OCI-LY7 (cell line): ENCODE data around the gene IFT22. TPM values are rescaled to one million over a fixed set of nuclear protein-coding genes. Genes with fewer than 3 reads are reported as not detected.

ENCODE experiments used
- Bru-seq: library from RNA; stranded (reverse); fragments of 400-500 nt; gene quantifications from one replicate; lab custom pipeline; 2021; lab: Mats Ljungman, UMichigan
- BruChase-seq, 2 experiments: library from RNA; stranded (reverse); fragments of 400-500 nt; gene quantifications; one replicate each; lab custom pipeline; 2021; lab: Mats Ljungman, UMichigan
- BruUV-seq: library from RNA; stranded (reverse); fragments of 400-500 nt; replicated peaks from 2 replicates; lab custom pipeline; 2021; lab: Mats Ljungman, UMichigan
- CTCF ChIA-PET: fragments of 300-600 bp; sonication (Branson Sonifier 250); formaldehyde crosslinking; loops from one replicate; lab custom pipeline; 2022; ENCODE audit warnings: antibody characterized with exemption; ENCODE audit not compliant: unreplicated experiment; lab: Charles Lee
- POLR2A ChIA-PET: fragments of 300-600 bp; sonication (Branson Sonifier 250); formaldehyde crosslinking; loops from one replicate; lab custom pipeline; 2022; ENCODE audit warnings: antibody characterized with exemption; lab: Charles Lee
- DNase-seq: peaks from one replicate; pipeline ENCODE4 v3.0.0-alpha.2; 2015; ENCODE audit warnings: low spot score
- H2AFZ ChIP-seq: fragments of 200-600 bp; sonication (generic), shearing (Covaris generic); 2 replicates; pipeline ENCODE4 v1.6.1; 2014; ENCODE audit warnings: mild to moderate bottlenecking, antibody characterized with exemption, low read length, moderate library complexity
- H3K27ac ChIP-seq: fragments of 200-600 bp; sonication (generic); 2 replicates; pipeline ENCODE4 v1.5.1; 2014; ENCODE audit warnings: mixed run types, low read depth, mild to moderate bottlenecking, moderate library complexity, low read length, inconsistent platforms; ENCODE audit not compliant: poor library complexity, severe bottlenecking
- H3K36me3 ChIP-seq: fragments of 200-600 bp; sonication (generic); 2 replicates; pipeline ENCODE4 v1.6.1; 2014; ENCODE audit warnings: mild to moderate bottlenecking, antibody characterized with exemption, low read length, moderate library complexity, mixed read lengths; ENCODE audit not compliant: insufficient read depth
- H3K4me1 ChIP-seq: fragments of 200-600 bp; sonication (generic); 2 replicates; pipeline ENCODE4 v1.5.1; 2014; ENCODE audit warnings: mild to moderate bottlenecking, low read length; ENCODE audit not compliant: insufficient read depth, poor library complexity, severe bottlenecking
- H3K4me2 ChIP-seq: fragments of 200-600 bp; sonication (generic); 2 replicates; pipeline ENCODE4 v1.6.1; 2014; ENCODE audit warnings: mild to moderate bottlenecking, low read length
- H3K4me3 ChIP-seq: fragments of 200-600 bp; sonication (generic); 2 replicates; pipeline ENCODE4 v1.5.1; 2014; ENCODE audit warnings: mild to moderate bottlenecking, low read depth, low read length; ENCODE audit not compliant: poor library complexity, severe bottlenecking
- H3K79me2 ChIP-seq: fragments of 200-600 bp; sonication (generic); 2 replicates; pipeline ENCODE4 v1.6.1; 2016; ENCODE audit warnings: low read depth, mild to moderate bottlenecking, low read length, moderate library complexity, mixed read lengths; ENCODE audit not compliant: insufficient read depth
- H3K9me2 ChIP-seq: fragments of 200-600 bp; sonication (generic); 2 replicates; pipeline ENCODE4 v1.6.1; 2016; ENCODE audit warnings: mild to moderate bottlenecking, low read length, mixed read lengths; ENCODE audit not compliant: insufficient read depth
- H3K9me3 ChIP-seq: fragments of 200-600 bp; sonication (generic); 2 replicates; pipeline ENCODE4 v1.6.1; 2014; ENCODE audit warnings: mild to moderate bottlenecking, mixed run types, low read length, mixed read lengths
- H4K20me1 ChIP-seq: fragments of 200-600 bp; sonication (generic); 2 replicates; pipeline ENCODE4 v1.6.1; 2014; ENCODE audit warnings: mild to moderate bottlenecking, antibody characterized with exemption, low read length, moderate library complexity, mixed read lengths; ENCODE audit not compliant: insufficient read depth
- CTCF ChIP-seq: fragments of 200-600 bp; sonication (generic); conservative IDR thresholded peaks from 2 replicates; pipeline ENCODE4 v1.5.1; 2014; ENCODE audit warnings: mild to moderate bottlenecking, antibody characterized with exemption, low read length, moderate library complexity, mixed read lengths
- EZH2phosphoT487 ChIP-seq: fragments of 200-600 bp; sonication (generic); IDR thresholded peaks from 2 replicates; pipeline ENCODE4 v1.6.1; 2018; ENCODE audit warnings: low read depth, borderline replicate concordance, mild to moderate bottlenecking, mixed run types, antibody characterized with exemption, low read length, moderate library complexity, mixed read lengths
- intact Hi-C: fragments of 100-400 bp; cut with micrococcal nuclease; formaldehyde crosslinking; loops from one replicate; pipeline ENCODE4 v1.10.0; 2022; ENCODE audit not compliant: unreplicated experiment
- long read RNA-seq: library from polyadenylated mRNA; stranded (forward); transcript quantifications from one replicate; pipeline ENCODE4 v2.0.0, GENCODE V29; 2022
- total RNA-seq, 2 experiments: library from RNA; depleted of rRNA in 1 of 2; stranded (reverse); fragments of >200 nt in 1 of 2; shearing (Covaris generic) in 1 of 2; gene quantifications; 2 replicates each; pipeline ENCODE4 v1.2.3, GENCODE V29; 2014 to 2022

The IFT22 gene
- total RNA-seq (2014; rRNA removed; shearing (Covaris generic)) (8.7 and 14.6 TPM in 2 replicates), total RNA-seq (2022) (13.2 and 14.1 TPM in 2 replicates), Bru-seq, nascent RNA (percentile 44 among the genes with signal in this experiment), BruChase-seq, experiment 1, labeled RNA remaining after a 6-hour chase (percentile 45 among the genes with signal in this experiment), BruChase-seq, experiment 2, labeled RNA remaining after a 2-hour chase (percentile 46 among the genes with signal in this experiment)
- long read RNA-seq, transcript IFT22-201 (5 exons, 1,130 nt) = major isoform, 9 of 23 reads
- long read RNA-seq, partial matches to known transcripts = 2 of 23 reads
- long read RNA-seq, other reads (novel, unspliced or antisense) = 11 of 23 reads

GRCh38 chr7:101321491-101322401, at the start of gene IFT22:
Gene IFT22 (minus strand): TSS chr7:101321812. CDS start chr7:101321709, 103 bp downstream.
- Histone ChIP-seq H3K79me2 (no peaks in the 10 kb centered on the region), H3K4me1 (peaks cover 12% of the 10 kb centered on the region), H2AFZ (peak within 1 kb of the TSS; percentile 84), H4K20me1 (no peaks in the 10 kb centered on the region), H3K9me3 (no peaks in the 10 kb centered on the region), H3K36me3 (no peaks in the 10 kb centered on the region), H3K9me2 (no peaks in the 10 kb centered on the region), H3K27ac (peak within 1 kb of the TSS; percentile 48), H3K4me2 (peak within 1 kb of the TSS; percentile 87), H3K4me3 (peak within 1 kb of the TSS; percentile 87)
- ChIA-PET CTCF (no interaction called here), POLR2A (interaction anchor here (0.7 to 1.6 kb wide), 4 partner anchors 12 to 711 kb away, joined by 3 to 4 read pairs (median 4); no protein-coding TSS in a partner anchor)
- peak; percentile 98 for DNase-seq
- TSS peak; percentile 98 for BruUV-seq
- intact Hi-C loops = no loop called here
- no peak for TF ChIP-seq EZH2phosphoT487
- TF ChIP-seq CTCF = peak; percentile 59

- no peaks in the 10 kb centered on the region for H3K9me2 ChIP-seq
- no peaks in the 10 kb centered on the region for H3K79me2 ChIP-seq
- intact Hi-C loops = no loop called here
Observed at GRCh38 chr7:101370836-101371235, 49.2 kb upstream of the IFT22 start.

More at GRCh38 chr7:101370836-101371235, 49.2 kb upstream of the IFT22 start:
- Histone ChIP-seq H3K27ac (no peak overlapping the region), H3K4me2 (no peak overlapping the region), H3K4me1 (peaks cover 6% of the 10 kb centered on the region), H2AFZ (no peak overlapping the region), H3K9me3 (no peaks in the 10 kb centered on the region), H3K36me3 (no peaks in the 10 kb centered on the region), H4K20me1 (no peaks in the 10 kb centered on the region), H3K4me3 (no peak overlapping the region)
- TF ChIP-seq CTCF = no peak
- TF ChIP-seq EZH2phosphoT487 = no peak
- no TSS peak for BruUV-seq
- ChIA-PET CTCF (no interaction called here), POLR2A (no interaction called here)
- no peak for DNase-seq
